Measurements from ENCODE around the gene KCTD7.
"Not testable (repeated sequence)": the region's sequence is repeated elsewhere in the genome, so short reads cannot be mapped to it uniquely, and the experiment has no call there.

The KCTD7 gene

GRCh38 chr7:66619341-66619948 lies 9.2 kb upstream of the KCTD7 start:
- DNase-seq, result not testable (repeated sequence)

- no peak for DNase-seq
These were observed 2.2 kb upstream of the KCTD7 start for GRCh38 chr7:66626331-66626934.

GRCh38 chr7:66627151-66627681 lies 1.5 kb upstream of the KCTD7 start:
- DNase-seq, result no peak

- DNase-seq, result no peak
These were observed 760 bp upstream of the KCTD7 start for GRCh38 chr7:66627881-66628360.

GRCh38 chr7:66629222-66630062 lies 761 bp downstream of the KCTD7 start:
- no peak for DNase-seq

GRCh38 chr7:66630531-66630930 lies 1.9 kb downstream of the KCTD7 start:
- no peak for DNase-seq

- DNase-seq, result peak; percentile 30
These were observed 2.8 kb downstream of the KCTD7 start for GRCh38 chr7:66631471-66631870.

- no peak for DNase-seq
These were observed 6.1 kb downstream of the KCTD7 start for GRCh38 chr7:66634816-66635215.

- DNase-seq, result not testable (repeated sequence)
These were observed 6.8 kb downstream of the KCTD7 start for GRCh38 chr7:66635322-66635981.

GRCh38 chr7:66635982-66636546 lies 7.4 kb downstream of the KCTD7 start:
- DNase-seq, result not testable (repeated sequence)

- no peak for DNase-seq
These were observed 9.8 kb downstream of the KCTD7 start for GRCh38 chr7:66638309-66639099.

- no peak for DNase-seq
These were observed 11.1 kb downstream of the KCTD7 start for GRCh38 chr7:66639773-66640172.

GRCh38 chr7:66640802-66641525 lies 12.3 kb downstream of the KCTD7 start:
- DNase-seq, result no peak

GRCh38 chr7:66641526-66641871 lies 12.8 kb downstream of the KCTD7 start:
- DNase-seq, result no peak

GRCh38 chr7:66642186-66642585 lies 13.5 kb downstream of the KCTD7 start:
- DNase-seq, result no peak

GRCh38 chr7:66642932-66643331 lies 14.3 kb downstream of the KCTD7 start:
- no peak for DNase-seq

GRCh38 chr7:66643395-66643794 lies 14.7 kb downstream of the KCTD7 start:
- no peak for DNase-seq

- not testable (repeated sequence) for DNase-seq
These were observed 22.3 kb downstream of the KCTD7 start for GRCh38 chr7:66651026-66651425.

- not testable (repeated sequence) for DNase-seq
These were observed 25.1 kb downstream of the KCTD7 start for GRCh38 chr7:66653719-66654274.

GRCh38 chr7:66654275-66655112 lies 25.8 kb downstream of the KCTD7 start:
- peak; percentile 96 for DNase-seq
